ENCODE results near the gene CDK11A. TPM values are rescaled to one million over a fixed set of nuclear protein-coding genes. Genes with fewer than 3 reads are reported as not detected.

The CDK11A gene
- total RNA-seq, 1 experiment from 2014 or later, result 3.7 TPM

Other genes with a start within 250 kb of the CDK11A start
- 78.9 and 82.4 TPM in 2 replicates for gene ATAD3A, start 212.2 kb downstream of the CDK11A start, total RNA-seq (2014; rRNA removed; shearing (Covaris generic); ENCODE audit: low replicate concordance)
- gene TMEM240, start 183.7 kb downstream of the CDK11A start, total RNA-seq (2014; rRNA removed; shearing (Covaris generic); ENCODE audit: low replicate concordance), result not detected in 2 replicates
- gene SSU72, start 149.5 kb downstream of the CDK11A start, total RNA-seq (2014; rRNA removed; shearing (Covaris generic); ENCODE audit: low replicate concordance), result 51.1 and 81.8 TPM in 2 replicates
- gene FNDC10, start 124.2 kb downstream of the CDK11A start, total RNA-seq (2014; rRNA removed; shearing (Covaris generic); ENCODE audit: low replicate concordance), result 16.9 and 31.3 TPM in 2 replicates
- gene MIB2, start 108.9 kb downstream of the CDK11A start, total RNA-seq (2014; rRNA removed; shearing (Covaris generic); ENCODE audit: low replicate concordance), result 35.7 and 49.0 TPM in 2 replicates
- gene MMP23B, start 92.2 kb downstream of the CDK11A start, total RNA-seq (2014; rRNA removed; shearing (Covaris generic); ENCODE audit: low replicate concordance), result not detected in 2 replicates
- gene CDK11B, start 65.4 kb downstream of the CDK11A start, total RNA-seq (2014; rRNA removed; shearing (Covaris generic); ENCODE audit: low replicate concordance), result 4.4 and 5.5 TPM in 2 replicates
- gene SLC35E2B, start 31.6 kb downstream of the CDK11A start, total RNA-seq (2014; rRNA removed; shearing (Covaris generic); ENCODE audit: low replicate concordance), result 13.6 and 13.8 TPM in 2 replicates
- gene NADK, start 54.1 kb upstream of the CDK11A start, total RNA-seq (2014; rRNA removed; shearing (Covaris generic); ENCODE audit: low replicate concordance), result 51.8 and 82.9 TPM in 2 replicates
- 282 and 362 TPM in 2 replicates for gene GNB1, start 166.7 kb upstream of the CDK11A start, total RNA-seq (2014; rRNA removed; shearing (Covaris generic); ENCODE audit: low replicate concordance)
- not detected in 2 replicates for gene CALML6, start 190.9 kb upstream of the CDK11A start, total RNA-seq (2014; rRNA removed; shearing (Covaris generic); ENCODE audit: low replicate concordance)
- gene TMEM52, start 194.9 kb upstream of the CDK11A start, total RNA-seq (2014; rRNA removed; shearing (Covaris generic); ENCODE audit: low replicate concordance), result not detected in 2 replicates

Measured in Caki2 (cell line).